Neural cell (in vitro differentiated cells): ENCODE results near the gene TRIM47. TPM values are rescaled to one million over a fixed set of nuclear protein-coding genes. Genes with fewer than 3 reads are reported as not detected.

Experiments used
- H2AFZ ChIP-seq: fragments of 200-600, 300-800 bp; sonication (generic), shearing (Covaris generic); 2 replicates; pipeline ENCODE4 v1.6.0; 2014; ENCODE audit warnings: low read depth, mild to moderate bottlenecking, antibody characterized with exemption, low read length, moderate library complexity
- H3F3A ChIP-seq: fragments of 200-600 bp; shearing (Covaris generic); 2 replicates; pipeline ENCODE4 v1.6.1; 2016; ENCODE audit warnings: mild to moderate bottlenecking, moderate library complexity, mixed read lengths, antibody characterized with exemption, low read length; ENCODE audit not compliant: insufficient read depth, poor library complexity, severe bottlenecking
- H3K27ac ChIP-seq: fragments of 200-600, 300-800 bp; sonication (generic), shearing (Covaris generic); 2 replicates; pipeline ENCODE4 v1.5.1; 2014; ENCODE audit warnings: mild to moderate bottlenecking, low read length, moderate library complexity
- H3K27me3 ChIP-seq: fragments of 300-800, 200-600 bp; sonication (generic), shearing (Covaris generic); 2 replicates; pipeline ENCODE4 v1.6.0; 2014; ENCODE audit warnings: mild to moderate bottlenecking, low read depth, low read length, moderate library complexity; ENCODE audit not compliant: insufficient read depth
- H3K36me3 ChIP-seq: fragments of 300-800, 200-600 bp; sonication (generic), shearing (Covaris generic); 2 replicates; pipeline ENCODE4 v1.5.1; 2014; ENCODE audit warnings: mild to moderate bottlenecking, antibody characterized with exemption, low read length, moderate library complexity; ENCODE audit not compliant: insufficient read depth
- H3K4me2 ChIP-seq: fragments of 300-800, 200-600 bp; sonication (generic), shearing (Covaris generic); 2 replicates; pipeline ENCODE4 v1.6.0; 2014; ENCODE audit warnings: mild to moderate bottlenecking, low read length
- H3K4me3 ChIP-seq: fragments of 300-800, 200-600 bp; sonication (generic), shearing (Covaris generic); 2 replicates; pipeline ENCODE4 v1.5.1; 2014; ENCODE audit warnings: mild to moderate bottlenecking, low read length, moderate library complexity
- H3K79me2 ChIP-seq: fragments of 200-600 bp; shearing (Covaris generic); replicated peaks from 2 replicates; pipeline ENCODE4 v1.6.0; 2014; ENCODE audit warnings: mild to moderate bottlenecking, low read length, moderate library complexity; ENCODE audit not compliant: insufficient read depth
- H3K9ac ChIP-seq: fragments of 300-800, 200-600 bp; sonication (generic), shearing (Covaris generic); 2 replicates; pipeline ENCODE4 v1.6.1; 2016; ENCODE audit warnings: mild to moderate bottlenecking, low read length, mixed read lengths
- H3K9me2 ChIP-seq: fragments of 200-600 bp; shearing (Covaris generic); 2 replicates; pipeline ENCODE4 v1.6.1; 2016; ENCODE audit warnings: mild to moderate bottlenecking, low read length, mixed read lengths; ENCODE audit not compliant: insufficient read depth
- H3K9me3 ChIP-seq: fragments of 200-600, 300-800 bp; sonication (generic), shearing (Covaris generic); 2 replicates; pipeline ENCODE4 v1.6.1; 2016; ENCODE audit warnings: mild to moderate bottlenecking, mixed run types, low read length, moderate library complexity, mixed read lengths
- H4K20me1 ChIP-seq: fragments of 200-600 bp; shearing (Covaris generic); 2 replicates; pipeline ENCODE4 v1.6.1; 2016; ENCODE audit warnings: mild to moderate bottlenecking, mixed run types; ENCODE audit not compliant: insufficient read depth
- CTCF ChIP-seq: fragments of 450-650 bp; IDR thresholded peaks from 2 replicates; pipeline ENCODE4 v1.5.1; 2014; ENCODE audit warnings: antibody characterized with exemption, mild to moderate bottlenecking, moderate library complexity; ENCODE audit not compliant: poor library complexity, severe bottlenecking
- EP300 ChIP-seq: fragments of 450-650 bp; conservative IDR thresholded peaks from 2 replicates; pipeline ENCODE4 v1.6.1; 2014; ENCODE audit warnings: antibody characterized with exemption, mild to moderate bottlenecking, moderate library complexity; ENCODE audit not compliant: poor library complexity, severe bottlenecking
- EZH2 ChIP-seq: fragments of 200-600, 300-800 bp; shearing (Covaris generic), sonication (generic); IDR thresholded peaks from 2 replicates; pipeline ENCODE4 v1.6.1; 2014; ENCODE audit warnings: antibody characterized with exemption, low read length, borderline replicate concordance, mild to moderate bottlenecking; ENCODE audit not compliant: insufficient read depth, poor library complexity, severe bottlenecking
- MXI1 ChIP-seq: fragments of 450-650 bp; conservative IDR thresholded peaks from 2 replicates; pipeline ENCODE4 v1.6.1; 2014; ENCODE audit warnings: antibody characterized with exemption, mild to moderate bottlenecking; ENCODE audit not compliant: poor library complexity, severe bottlenecking
- POLR2AphosphoS5 ChIP-seq: IDR thresholded peaks from 2 replicates; pipeline ENCODE4 v1.6.1; 2012
- RAD21 ChIP-seq: fragments of 450-650 bp; conservative IDR thresholded peaks from 2 replicates; pipeline ENCODE4 v1.6.1; 2014; ENCODE audit warnings: antibody characterized with exemption, mild to moderate bottlenecking, moderate library complexity
- SMC3 ChIP-seq: fragments of 450-650 bp; conservative IDR thresholded peaks from 2 replicates; pipeline ENCODE4 v1.6.1; 2014; ENCODE audit warnings: antibody characterized with exemption, mild to moderate bottlenecking, moderate library complexity; ENCODE audit not compliant: poor library complexity
- TAF1 ChIP-seq: IDR thresholded peaks from 2 replicates; pipeline ENCODE4 v1.6.1; 2012; ENCODE audit warnings: low read depth
- polyA plus RNA-seq: library from polyadenylated mRNA; depleted of rRNA; stranded (reverse); fragments of >200 nt; gene quantifications from 2 replicates; pipeline ENCODE4 v1.2.3, GENCODE V29; 2014
- TF ChIP-seq, protein P1 (sequence below): IDR thresholded peaks from 2 replicates; pipeline ENCODE4 v1.6.1; 2012; ENCODE audit warnings: borderline replicate concordance

The TRIM47 gene
- polyA plus RNA-seq, 1 donor from 2014 or later: 0.67 TPM

DNA sequence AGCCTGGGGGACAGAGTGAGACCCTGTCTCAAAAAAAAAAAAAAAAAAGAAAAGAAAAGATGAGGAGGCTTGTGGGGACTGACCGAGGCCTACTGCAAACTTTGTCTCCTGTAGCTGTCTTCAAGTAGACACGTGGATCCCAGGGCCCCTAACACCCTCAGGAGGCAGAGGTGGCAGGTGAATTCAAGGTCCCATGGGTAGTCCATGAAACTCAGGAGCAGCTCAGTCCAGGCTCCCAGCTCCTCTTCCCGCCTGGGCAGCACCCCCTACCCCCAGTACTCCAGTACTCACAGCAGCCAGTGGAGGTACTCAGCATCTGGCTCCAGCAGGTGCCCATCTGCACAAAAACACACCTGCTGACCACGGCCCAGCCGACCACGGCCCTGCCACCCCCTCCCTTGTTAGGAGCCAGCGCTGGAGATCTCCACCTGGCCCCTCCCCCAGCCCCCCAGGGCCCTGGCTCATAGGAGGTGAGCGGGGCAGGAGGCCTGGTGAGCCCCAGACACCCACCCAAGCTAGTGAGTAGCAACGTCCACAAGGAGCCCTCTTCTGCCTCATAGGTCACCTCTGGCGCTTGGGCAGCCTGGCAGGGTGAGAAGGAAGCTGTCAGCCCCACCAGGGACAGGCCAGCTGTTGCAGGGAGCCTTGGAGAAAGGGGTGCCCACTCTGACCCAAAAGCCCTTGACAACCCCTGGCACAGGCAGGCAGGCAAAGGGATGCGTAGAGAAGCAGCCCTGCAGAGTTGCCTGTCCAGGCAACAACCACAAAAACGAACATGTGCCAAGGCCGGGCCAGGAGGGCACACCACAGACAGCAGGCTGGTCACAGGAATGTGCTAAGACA is 22.5 kb upstream of the TRIM47 start:
- Histone ChIP-seq H3K27me3 (no peaks in the 10 kb centered on the region), H3K36me3 (no peaks in the 10 kb centered on the region)

GRCh38 chr17:75899767-75900468 is 21.5 kb upstream of the TRIM47 start:
- no peak overlapping the region for H3K9ac ChIP-seq
- H4K20me1 ChIP-seq: no peaks in the 10 kb centered on the region
- H3K4me2 ChIP-seq: no peak overlapping the region
- H3K36me3 ChIP-seq: no peaks in the 10 kb centered on the region
- H3K9me2 ChIP-seq: no peaks in the 10 kb centered on the region
- H3K4me3 ChIP-seq: no peak overlapping the region
- no peak overlapping the region for H2AFZ ChIP-seq
- H3K27me3 ChIP-seq: no peaks in the 10 kb centered on the region
- H3F3A ChIP-seq: no peaks in the 10 kb centered on the region
- H3K27ac ChIP-seq: no peak overlapping the region
- no peak for TF ChIP-seq TAF1
- no peak for TF ChIP-seq SMC3
- TF ChIP-seq CTCF: no peak
- no peak for TF ChIP-seq RAD21
- no peak for TF ChIP-seq EP300
- no peak for TF ChIP-seq EZH2
- no peak for TF ChIP-seq POLR2AphosphoS5
- TF ChIP-seq, protein P1, sequence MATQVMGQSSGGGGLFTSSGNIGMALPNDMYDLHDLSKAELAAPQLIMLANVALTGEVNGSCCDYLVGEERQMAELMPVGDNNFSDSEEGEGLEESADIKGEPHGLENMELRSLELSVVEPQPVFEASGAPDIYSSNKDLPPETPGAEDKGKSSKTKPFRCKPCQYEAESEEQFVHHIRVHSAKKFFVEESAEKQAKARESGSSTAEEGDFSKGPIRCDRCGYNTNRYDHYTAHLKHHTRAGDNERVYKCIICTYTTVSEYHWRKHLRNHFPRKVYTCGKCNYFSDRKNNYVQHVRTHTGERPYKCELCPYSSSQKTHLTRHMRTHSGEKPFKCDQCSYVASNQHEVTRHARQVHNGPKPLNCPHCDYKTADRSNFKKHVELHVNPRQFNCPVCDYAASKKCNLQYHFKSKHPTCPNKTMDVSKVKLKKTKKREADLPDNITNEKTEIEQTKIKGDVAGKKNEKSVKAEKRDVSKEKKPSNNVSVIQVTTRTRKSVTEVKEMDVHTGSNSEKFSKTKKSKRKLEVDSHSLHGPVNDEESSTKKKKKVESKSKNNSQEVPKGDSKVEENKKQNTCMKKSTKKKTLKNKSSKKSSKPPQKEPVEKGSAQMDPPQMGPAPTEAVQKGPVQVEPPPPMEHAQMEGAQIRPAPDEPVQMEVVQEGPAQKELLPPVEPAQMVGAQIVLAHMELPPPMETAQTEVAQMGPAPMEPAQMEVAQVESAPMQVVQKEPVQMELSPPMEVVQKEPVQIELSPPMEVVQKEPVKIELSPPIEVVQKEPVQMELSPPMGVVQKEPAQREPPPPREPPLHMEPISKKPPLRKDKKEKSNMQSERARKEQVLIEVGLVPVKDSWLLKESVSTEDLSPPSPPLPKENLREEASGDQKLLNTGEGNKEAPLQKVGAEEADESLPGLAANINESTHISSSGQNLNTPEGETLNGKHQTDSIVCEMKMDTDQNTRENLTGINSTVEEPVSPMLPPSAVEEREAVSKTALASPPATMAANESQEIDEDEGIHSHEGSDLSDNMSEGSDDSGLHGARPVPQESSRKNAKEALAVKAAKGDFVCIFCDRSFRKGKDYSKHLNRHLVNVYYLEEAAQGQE: no peak
- no peak for TF ChIP-seq MXI1
- H3K9me3 ChIP-seq: no peaks in the 10 kb centered on the region
- H3K79me2 ChIP-seq: no peaks in the 10 kb centered on the region

More for the DNA sequence above, 22.5 kb upstream of the TRIM47 start:
- Histone ChIP-seq H3K9ac (no peak overlapping the region), H3K9me2 (no peaks in the 10 kb centered on the region), H2AFZ (no peak overlapping the region), H3K9me3 (no peaks in the 10 kb centered on the region), H3K4me3 (no peak overlapping the region), H3K79me2 (no peaks in the 10 kb centered on the region), H3K4me2 (no peak overlapping the region), H3F3A (no peaks in the 10 kb centered on the region), H4K20me1 (no peaks in the 10 kb centered on the region), H3K27ac (no peak overlapping the region)
- no peak for TF ChIP-seq CTCF
